ENCODE measurements around the gene MS4A6E.
A peak's percentile ranks its signal among the peaks of the same experiment; 100 is the strongest.

The MS4A6E gene

DNA sequence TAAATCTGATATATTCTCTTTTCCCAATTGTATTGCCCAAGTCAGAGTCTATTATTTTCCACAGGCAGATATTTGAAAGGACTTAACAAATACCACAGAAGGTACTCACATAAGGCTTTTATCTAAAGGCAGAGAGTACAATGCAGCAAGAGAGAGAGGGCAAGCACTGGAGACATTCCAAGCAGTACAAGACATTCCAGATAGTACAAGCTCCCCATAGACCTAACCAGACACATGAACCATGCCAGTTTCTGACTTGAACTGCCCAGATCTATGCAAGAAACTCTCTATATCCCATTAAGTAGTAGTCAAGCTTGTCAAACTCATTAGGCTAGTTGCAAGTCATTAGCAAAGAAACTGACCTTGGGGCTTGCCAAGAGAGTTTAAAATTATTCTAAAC lies 11.2 kb upstream of the MS4A6E start:
- no peak for DNase-seq (ENCODE audit: extremely low read depth, low read depth)
- TF ChIP-seq, protein P1, sequence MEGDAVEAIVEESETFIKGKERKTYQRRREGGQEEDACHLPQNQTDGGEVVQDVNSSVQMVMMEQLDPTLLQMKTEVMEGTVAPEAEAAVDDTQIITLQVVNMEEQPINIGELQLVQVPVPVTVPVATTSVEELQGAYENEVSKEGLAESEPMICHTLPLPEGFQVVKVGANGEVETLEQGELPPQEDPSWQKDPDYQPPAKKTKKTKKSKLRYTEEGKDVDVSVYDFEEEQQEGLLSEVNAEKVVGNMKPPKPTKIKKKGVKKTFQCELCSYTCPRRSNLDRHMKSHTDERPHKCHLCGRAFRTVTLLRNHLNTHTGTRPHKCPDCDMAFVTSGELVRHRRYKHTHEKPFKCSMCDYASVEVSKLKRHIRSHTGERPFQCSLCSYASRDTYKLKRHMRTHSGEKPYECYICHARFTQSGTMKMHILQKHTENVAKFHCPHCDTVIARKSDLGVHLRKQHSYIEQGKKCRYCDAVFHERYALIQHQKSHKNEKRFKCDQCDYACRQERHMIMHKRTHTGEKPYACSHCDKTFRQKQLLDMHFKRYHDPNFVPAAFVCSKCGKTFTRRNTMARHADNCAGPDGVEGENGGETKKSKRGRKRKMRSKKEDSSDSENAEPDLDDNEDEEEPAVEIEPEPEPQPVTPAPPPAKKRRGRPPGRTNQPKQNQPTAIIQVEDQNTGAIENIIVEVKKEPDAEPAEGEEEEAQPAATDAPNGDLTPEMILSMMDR (IDR thresholded peaks at IDR 0.05; ENCODE audit: low read depth, low read length): no peak

DNA sequence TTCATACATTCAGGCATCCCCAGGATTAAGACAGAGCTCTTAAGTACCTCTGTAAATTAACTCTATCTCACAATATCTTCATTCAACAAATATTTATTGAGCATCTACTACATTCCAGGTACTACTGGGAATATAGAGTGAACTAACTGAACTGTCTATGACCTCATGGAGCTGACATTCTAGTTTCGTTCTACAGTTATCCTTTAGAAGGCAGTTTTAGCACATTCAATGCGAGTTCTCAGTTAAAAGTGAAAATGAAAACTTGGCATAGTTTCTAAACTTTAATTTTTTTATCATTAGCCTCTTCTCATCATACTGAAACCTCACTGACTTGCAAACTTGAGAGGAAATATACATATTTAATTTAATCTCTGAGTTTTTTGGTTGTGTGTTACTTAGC lies 10.7 kb upstream of the MS4A6E start:
- DNase-seq (ENCODE audit: extremely low read depth, low read depth): no peak
- TF ChIP-seq, protein P1 (IDR thresholded peaks at IDR 0.05; ENCODE audit: low read depth, low read length): no peak

DNA sequence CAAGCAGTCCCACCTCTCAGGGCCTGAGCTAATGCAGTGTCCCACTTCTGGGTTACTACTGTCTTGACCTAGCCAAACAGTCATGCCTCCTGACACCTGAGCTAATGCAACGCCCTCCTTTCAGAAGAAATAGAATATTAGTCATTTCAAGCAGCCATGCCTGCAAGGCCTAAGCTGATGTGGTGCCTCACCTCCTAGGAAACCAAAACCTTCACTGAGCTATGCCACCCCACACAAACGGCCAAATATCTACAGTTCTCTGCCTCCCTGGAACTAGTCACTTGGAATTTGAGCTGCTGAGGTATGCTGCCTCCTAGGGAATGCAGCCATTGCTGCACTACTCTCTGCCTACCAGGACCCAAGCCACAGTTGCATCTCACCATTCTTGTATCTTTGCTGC lies 8.3 kb upstream of the MS4A6E start:
- DNase-seq (ENCODE audit: extremely low read depth, low read depth): no peak
- TF ChIP-seq, protein P1 (IDR thresholded peaks at IDR 0.05; ENCODE audit: low read depth, low read length): no peak

DNA sequence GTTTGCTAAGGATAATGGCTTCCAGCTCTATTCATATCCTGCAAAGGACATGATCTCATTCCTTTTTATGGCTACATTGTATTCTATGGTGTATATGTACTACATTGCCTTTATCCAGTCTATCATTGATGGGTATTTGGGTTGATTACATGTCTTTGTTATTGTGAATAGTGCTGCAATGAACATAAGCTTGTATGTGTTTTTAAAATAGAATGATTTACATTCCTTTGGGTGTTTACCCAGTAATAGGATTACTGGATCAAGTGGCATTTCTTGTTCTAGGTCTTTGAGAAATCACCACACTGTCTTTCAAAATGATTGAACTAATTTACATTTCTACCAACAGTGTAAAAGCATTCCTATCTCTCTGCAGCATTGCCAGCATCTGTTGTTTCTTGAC lies 6.0 kb upstream of the MS4A6E start:
- TF ChIP-seq, protein P1 (IDR thresholded peaks at IDR 0.05; ENCODE audit: low read depth, low read length): no peak
- DNase-seq (ENCODE audit: extremely low read depth, low read depth): no peak

DNA sequence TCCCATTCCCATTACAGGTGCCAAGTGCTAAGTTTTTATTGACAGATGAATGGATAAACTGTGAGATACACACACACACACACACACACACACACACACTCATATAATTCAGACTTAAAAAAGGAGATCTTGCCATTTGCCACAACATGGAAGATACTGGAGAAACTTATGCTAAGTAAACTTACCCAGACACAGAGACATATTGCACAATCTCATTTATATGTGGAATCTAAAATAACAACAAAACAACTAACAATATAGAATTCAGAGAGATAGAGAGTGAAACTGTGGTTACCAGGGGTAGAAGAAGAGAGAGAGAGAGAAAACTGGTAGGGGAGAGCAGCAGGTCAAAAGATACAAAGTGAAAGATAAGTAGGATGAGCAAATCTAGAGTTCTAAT lies 1.4 kb downstream of the MS4A6E start:
- TF ChIP-seq, protein P1 (IDR thresholded peaks at IDR 0.05; ENCODE audit: low read depth, low read length): no peak
- DNase-seq (ENCODE audit: extremely low read depth, low read depth): no peak

DNA sequence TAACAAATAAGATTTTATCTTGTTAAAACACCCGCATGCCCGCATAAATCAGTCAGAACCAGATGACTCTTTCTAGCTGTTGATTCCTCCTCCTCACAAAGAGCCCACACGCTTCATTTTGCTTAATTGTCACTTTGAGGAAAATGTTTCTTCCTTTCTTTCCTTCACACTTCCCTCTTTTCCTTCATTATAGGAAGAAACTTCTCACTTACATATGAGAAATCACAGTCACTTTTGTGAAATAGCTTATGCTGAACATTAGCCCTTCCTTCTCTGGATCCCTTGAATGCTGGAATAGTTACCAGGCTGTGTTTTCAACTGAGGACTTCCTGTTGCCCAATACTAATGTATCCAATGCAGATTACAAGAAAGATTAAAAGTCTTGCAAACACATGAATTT lies 5.8 kb downstream of the MS4A6E start:
- TF ChIP-seq, protein P1 (IDR thresholded peaks at IDR 0.05; ENCODE audit: low read depth, low read length): no peak
- DNase-seq (ENCODE audit: extremely low read depth, low read depth): no peak

DNA sequence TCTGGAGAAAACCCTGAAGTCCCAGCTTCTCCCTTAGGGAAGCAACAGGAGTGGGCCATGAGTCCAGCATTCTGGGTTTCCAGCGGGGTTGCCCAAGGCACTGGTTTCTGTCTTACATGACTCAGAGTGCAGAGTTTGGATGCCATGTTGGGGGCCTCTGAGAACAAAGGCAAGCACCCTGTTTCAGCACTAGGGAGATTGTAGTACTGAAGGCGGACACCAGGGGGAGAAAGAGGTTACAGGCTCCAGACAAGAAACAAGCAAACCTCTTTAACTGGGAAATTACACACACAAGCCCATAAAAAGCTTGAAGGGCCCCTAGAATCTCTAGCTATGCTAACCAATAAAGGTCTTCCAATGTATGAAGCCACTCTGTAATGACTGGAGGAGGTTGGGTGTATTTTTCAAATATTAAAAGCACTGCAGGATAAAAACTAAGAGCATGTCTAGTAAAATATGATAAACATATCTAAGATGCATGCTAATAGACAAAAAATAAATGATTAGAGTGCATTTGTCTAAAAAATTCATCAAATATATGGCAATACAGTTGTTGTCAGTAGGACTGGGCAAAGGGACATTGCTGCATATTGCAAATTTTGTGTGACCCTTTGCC lies 7.1 kb downstream of the MS4A6E start:
- TF ChIP-seq, protein P1 (IDR thresholded peaks at IDR 0.05; ENCODE audit: low read depth, low read length): peak; percentile 54
- no peak for DNase-seq (ENCODE audit: extremely low read depth, low read depth)

All from AG09319 (cell line).